Esophagus (tissue), 2 donors: ENCODE measurements around the gene TYK2. TPM values are rescaled to one million over a fixed set of nuclear protein-coding genes. Genes with fewer than 3 reads are reported as not detected.

Experiments
- H3K27ac ChIP-seq, 2 donors: one replicate each; pipeline ENCODE4 v1.5.1; 2013; ENCODE audit warnings: low read depth in 2 of 2, mild to moderate bottlenecking in 2 of 2, inconsistent platforms in 1 of 2, low read length in 1 of 2, moderate library complexity in 1 of 2
- H3K27me3 ChIP-seq, 2 donors: one replicate each; pipeline ENCODE4 v1.6.1; 2013; ENCODE audit warnings: low read length in 2 of 2, control low read depth in 1 of 2, mild to moderate bottlenecking in 1 of 2; ENCODE audit not compliant: insufficient read depth in 2 of 2, control insufficient read depth in 1 of 2
- H3K36me3 ChIP-seq, 2 donors: one replicate each; pipeline ENCODE4 v1.6.1; 2013; ENCODE audit warnings: low read length in 1 of 2; ENCODE audit not compliant: control insufficient read depth in 2 of 2, insufficient read depth in 2 of 2
- H3K4me1 ChIP-seq, 2 donors: one replicate each; pipeline ENCODE4 v1.6.1; 2013; ENCODE audit warnings: low read length in 1 of 2; ENCODE audit not compliant: control insufficient read depth in 2 of 2, insufficient read depth in 2 of 2
- H3K4me3 ChIP-seq, 2 donors: one replicate each; pipeline ENCODE4 v1.5.1; 2013; ENCODE audit warnings: low read length in 2 of 2, mild to moderate bottlenecking in 2 of 2, low read depth in 1 of 2, moderate library complexity in 1 of 2
- H3K9me3 ChIP-seq, 2 donors: one replicate each; pipeline ENCODE4 v1.6.1; 2013; ENCODE audit warnings: mild to moderate bottlenecking in 2 of 2, low read depth in 1 of 2, low read length in 1 of 2, moderate library complexity in 1 of 2; ENCODE audit not compliant: control insufficient read depth in 2 of 2, insufficient read depth in 1 of 2
- WGBS, 2 donors: extraction: QIAGEN DNeasy Blood & Tissue Kit; methylation state at CpG; one replicate each; pipeline ENCODE4 v1.1.7; 2013; 5-methylcytosine and 5-hydroxymethylcytosine counted together
- polyA plus RNA-seq, 2 donors: library from polyadenylated mRNA; stranded (reverse); fragments of 200-250 nt; gene quantifications; one replicate each; pipeline ENCODE4 v1.2.3, GENCODE V29; 2013
- donor health status: healthy with polysubstance abuse.
- donor health status: Bipolar disorder and iron deficiency.

The TYK2 gene
- polyA plus RNA-seq, 2 donors: 56.2 to 96.8 TPM

DNA sequence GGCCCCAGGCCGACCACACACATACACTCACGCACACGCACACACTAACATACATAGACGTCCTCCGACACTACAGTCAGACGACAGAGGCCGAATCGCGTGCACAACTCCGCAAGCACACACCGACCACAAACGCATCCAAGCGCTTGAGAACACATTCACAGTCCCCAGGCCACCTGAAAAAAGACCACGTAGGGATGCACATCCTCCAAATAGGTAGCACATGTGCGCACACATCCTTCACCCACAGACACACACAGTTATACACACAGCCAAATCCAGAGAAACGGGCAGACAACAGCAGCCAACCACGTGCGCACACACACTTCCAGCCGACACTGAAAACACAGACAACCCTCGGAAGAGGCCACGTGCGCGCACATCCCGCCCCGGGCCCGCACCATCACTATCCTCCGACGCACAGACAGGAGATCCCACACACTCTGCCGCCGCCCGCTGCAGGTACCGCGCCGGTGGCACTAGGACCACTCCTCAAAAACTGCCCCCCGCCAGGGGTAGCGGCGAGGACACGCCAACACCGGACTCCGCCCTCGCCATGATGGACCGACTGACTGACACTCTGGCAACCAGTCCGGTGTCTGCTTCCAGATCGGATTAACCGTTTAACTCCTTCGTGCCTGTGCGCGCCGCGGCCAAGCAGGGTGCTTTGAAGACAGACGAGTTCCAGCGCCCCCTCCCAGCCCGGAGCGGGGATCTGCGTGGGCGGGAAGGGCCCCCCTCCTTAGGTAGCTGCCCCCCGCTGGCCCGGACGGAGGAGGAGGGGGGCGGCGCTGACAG is 39.5 kb upstream of the TYK2 start:
- peaks cover 0 to 3% of the 10 kb centered on the region in 2 donors for H3K9me3 ChIP-seq
- WGBS, 2 donors: 1% methylated on average over 53 to 61 of the region's 61 CpGs
- peaks cover 8 to 26% of the 10 kb centered on the region in 2 donors for H3K4me1 ChIP-seq
- no peaks in the 10 kb centered on the region for H3K36me3 ChIP-seq
- H3K27me3 ChIP-seq: peaks cover 5 to 22% of the 10 kb centered on the region in 2 donors
- H3K27ac ChIP-seq: no peak overlapping the region
- H3K4me3 ChIP-seq: peak overlapping the region in 1 of 2 donors; percentile 38

- 1 to 2% methylated on average over 34 to 40 of the region's 40 CpGs for WGBS, 2 donors
- H3K9me3 ChIP-seq: peaks cover 0 to 3% of the 10 kb centered on the region in 2 donors
- H3K27me3 ChIP-seq: peaks cover 5 to 22% of the 10 kb centered on the region in 2 donors
- peaks cover 8 to 24% of the 10 kb centered on the region in 2 donors for H3K4me1 ChIP-seq
- H3K36me3 ChIP-seq: no peaks in the 10 kb centered on the region
- H3K27ac ChIP-seq: no peak overlapping the region
- no peak overlapping the region for H3K4me3 ChIP-seq
Observed at GRCh38 chr19:10419200-10419645, 38.9 kb upstream of the TYK2 start.

DNA sequence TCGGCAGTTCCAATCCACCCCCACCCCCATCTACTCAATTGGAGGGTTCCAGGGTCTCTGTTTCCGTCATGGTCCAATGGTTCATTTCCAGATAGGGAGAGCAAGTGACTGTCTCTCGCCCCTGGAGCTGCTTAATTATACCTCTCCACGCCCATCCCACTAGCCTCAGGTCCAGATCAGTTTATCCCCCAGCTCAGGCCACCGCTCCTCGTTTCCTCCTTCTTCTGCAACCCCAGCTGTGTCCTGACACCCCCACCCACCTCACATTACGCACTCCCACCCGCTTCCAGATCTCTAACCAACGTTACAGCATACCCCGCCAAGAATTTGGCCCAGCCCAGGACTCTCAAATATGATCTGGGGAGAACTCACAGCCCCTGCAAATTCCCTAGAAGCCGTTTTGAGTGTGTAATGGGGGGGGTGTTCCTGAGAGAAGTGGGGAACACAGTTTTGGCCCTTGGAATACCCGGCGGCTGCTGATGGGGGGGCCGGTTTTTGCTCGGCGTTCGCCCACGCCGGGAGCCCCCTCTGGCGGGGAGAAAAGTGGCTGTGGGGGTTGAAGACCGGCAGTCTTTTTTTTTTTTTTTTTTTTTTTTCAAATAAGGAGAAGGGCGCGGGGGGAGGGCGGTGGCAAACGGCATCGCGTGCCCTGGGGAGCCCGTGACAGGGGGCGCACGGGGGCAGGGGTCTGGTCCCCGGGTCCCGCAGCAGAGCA is 38.3 kb upstream of the TYK2 start:
- Histone ChIP-seq H3K4me1 (peaks cover 8 to 24% of the 10 kb centered on the region in 2 donors), H3K36me3 (no peaks in the 10 kb centered on the region), H3K27ac (no peak overlapping the region), H3K27me3 (peaks cover 5 to 22% of the 10 kb centered on the region in 2 donors), H3K9me3 (peaks cover 0 to 3% of the 10 kb centered on the region in 2 donors), H3K4me3 (no peak overlapping the region)
- 2 to 3% methylated on average over 32 of the region's 32 CpGs for WGBS, 2 donors

DNA sequence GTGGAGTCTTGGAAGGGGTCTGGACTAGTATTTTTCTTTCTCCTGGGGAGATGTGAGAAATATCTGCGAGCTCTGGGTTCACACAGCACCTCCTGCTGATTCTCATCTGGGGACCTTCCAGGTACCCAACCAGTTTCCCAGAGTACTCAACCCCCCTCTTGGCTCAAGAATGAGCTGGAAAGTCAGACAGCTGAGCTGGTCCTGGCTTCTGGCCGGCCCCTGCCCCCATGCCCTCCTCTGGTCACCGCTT is 37.8 kb upstream of the TYK2 start:
- Histone ChIP-seq H3K9me3 (peaks cover 0 to 3% of the 10 kb centered on the region in 2 donors), H3K27me3 (peaks cover 5 to 22% of the 10 kb centered on the region in 2 donors), H3K36me3 (no peaks in the 10 kb centered on the region), H3K4me1 (peaks cover 8 to 24% of the 10 kb centered on the region in 2 donors), H3K27ac (no peak overlapping the region), H3K4me3 (no peak overlapping the region)
- WGBS, 2 donors: 0 to 7% methylated on average over 3 of the region's 3 CpGs

- H3K27me3 ChIP-seq: peaks cover 5 to 22% of the 10 kb centered on the region in 2 donors
- H3K27ac ChIP-seq: no peak overlapping the region
- H3K4me1 ChIP-seq: peaks cover 8 to 24% of the 10 kb centered on the region in 2 donors
- H3K9me3 ChIP-seq: peaks cover 0 to 3% of the 10 kb centered on the region in 2 donors
- no peaks in the 10 kb centered on the region for H3K36me3 ChIP-seq
- H3K4me3 ChIP-seq: no peak overlapping the region
- WGBS, 2 donors: 11 to 14% methylated on average over 29 to 30 of the region's 30 CpGs
Observed at GRCh38 chr19:10417541-10418234, 37.3 kb upstream of the TYK2 start.

DNA sequence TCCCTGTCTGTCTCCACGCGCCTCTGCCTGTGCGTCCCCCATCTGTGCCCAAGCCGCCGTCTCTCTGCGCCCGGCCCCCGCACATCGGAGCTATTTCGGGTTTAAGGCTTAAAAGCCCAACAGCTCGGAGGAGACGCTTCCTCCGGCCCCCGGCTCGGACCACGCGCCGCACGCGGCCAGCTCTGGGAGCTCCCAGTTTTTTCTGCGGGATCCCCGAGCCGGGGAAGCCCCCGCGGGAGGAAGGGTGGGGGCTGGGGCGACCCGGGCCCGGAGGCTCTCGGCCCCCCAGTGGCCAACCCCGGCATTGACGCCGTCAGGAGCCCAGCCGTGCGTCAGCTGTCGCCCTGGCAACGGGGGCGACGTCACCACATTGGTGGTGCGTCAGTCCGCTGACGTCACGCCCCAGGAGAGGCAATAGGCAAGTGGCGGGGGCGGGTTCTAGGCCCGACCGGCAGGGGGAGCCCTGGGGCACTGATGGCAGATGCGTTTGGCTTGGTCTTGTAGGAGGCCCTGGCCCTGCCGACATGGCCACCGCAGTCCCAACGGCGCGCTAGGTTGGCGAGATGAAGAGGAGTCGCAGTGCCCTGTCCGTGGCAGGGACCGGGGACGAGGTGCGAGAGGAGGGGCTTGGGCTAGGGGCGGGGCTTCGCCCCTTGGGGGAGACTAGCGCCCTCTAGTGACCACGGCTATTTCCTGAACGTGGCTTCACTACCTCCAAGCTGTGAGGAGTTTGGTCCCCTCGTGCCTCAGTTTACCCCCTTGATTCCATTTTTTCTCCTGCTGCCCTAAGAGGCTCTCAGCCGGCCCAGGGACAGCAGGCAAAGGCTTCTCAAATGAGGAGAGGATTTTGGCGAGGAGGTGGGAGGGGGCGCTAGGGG is 36.2 kb upstream of the TYK2 start:
- WGBS, 2 donors: 4% methylated on average over 66 to 67 of the region's 67 CpGs
- H3K36me3 ChIP-seq: no peaks in the 10 kb centered on the region
- H3K4me3 ChIP-seq: peak overlapping the region; percentile 22 to 46
- H3K4me1 ChIP-seq: peaks cover 8 to 21% of the 10 kb centered on the region in 2 donors
- peaks cover 5 to 22% of the 10 kb centered on the region in 2 donors for H3K27me3 ChIP-seq
- H3K9me3 ChIP-seq: peaks cover 0 to 3% of the 10 kb centered on the region in 2 donors
- no peak overlapping the region for H3K27ac ChIP-seq

GRCh38 chr19:10416083-10416379 is 35.7 kb upstream of the TYK2 start:
- H3K27ac ChIP-seq: no peak overlapping the region
- peaks cover 0 to 3% of the 10 kb centered on the region in 2 donors for H3K9me3 ChIP-seq
- H3K4me3 ChIP-seq: peak overlapping the region; percentile 22 to 46
- peaks cover 2 to 16% of the 10 kb centered on the region in 2 donors for H3K27me3 ChIP-seq
- WGBS, 2 donors: 6 to 7% methylated on average over 9 of the region's 9 CpGs
- peaks cover 8 to 21% of the 10 kb centered on the region in 2 donors for H3K4me1 ChIP-seq
- H3K36me3 ChIP-seq: no peaks in the 10 kb centered on the region

DNA sequence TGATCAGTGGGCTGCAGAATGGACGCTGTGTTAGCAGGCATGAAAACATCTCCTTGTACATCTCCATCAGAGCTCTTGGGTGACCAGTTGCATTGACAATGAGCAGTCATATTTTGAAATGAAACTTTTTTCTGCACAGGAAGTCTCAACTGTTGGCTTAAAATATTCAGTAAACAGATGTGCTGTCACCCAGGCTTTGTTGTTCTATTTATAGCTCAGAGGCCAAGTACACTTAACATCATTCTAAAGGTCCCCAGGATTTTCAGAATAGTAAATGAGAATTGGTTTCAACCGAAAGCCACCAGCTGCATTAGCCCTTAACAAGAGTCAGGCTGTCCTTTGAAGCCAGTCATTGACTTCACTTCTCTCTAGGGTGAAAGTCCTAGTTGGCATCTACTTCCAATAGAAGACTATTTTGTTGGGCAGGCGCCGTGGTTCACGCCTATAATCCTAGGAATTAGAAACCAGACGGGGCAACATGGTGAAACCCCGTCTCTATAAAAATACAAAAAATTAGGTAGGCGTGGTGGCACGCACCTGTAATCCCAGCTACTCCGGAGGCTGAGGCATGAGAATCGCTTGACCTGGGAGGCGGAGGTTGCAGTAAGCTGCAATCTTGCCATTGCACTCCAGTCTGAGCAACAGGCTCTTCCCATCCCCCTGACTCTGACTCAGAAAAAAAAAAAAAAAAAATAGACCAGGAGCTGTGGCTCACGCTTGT is 32.0 kb upstream of the TYK2 start:
- H3K9me3 ChIP-seq: peaks cover 0 to 3% of the 10 kb centered on the region in 2 donors
- no peak overlapping the region for H3K27ac ChIP-seq
- 57% methylated on average over 13 of the region's 13 CpGs for WGBS, 2 donors
- H3K27me3 ChIP-seq: no peaks in the 10 kb centered on the region
- peaks cover 0 to 5% of the 10 kb centered on the region in 2 donors for H3K4me1 ChIP-seq
- no peak overlapping the region for H3K4me3 ChIP-seq
- no peaks in the 10 kb centered on the region for H3K36me3 ChIP-seq
